D721Med (cell line): ENCODE results near the gene HORMAD2.

Experiments
- DNase-seq: peaks from one replicate; pipeline ENCODE4 v3.0.0; 2011; ENCODE audit warnings: low spot score; ENCODE audit not compliant: insufficient read length
- FAIRE-seq: peaks from 2 replicates; lab custom pipeline; 2011; peaks lifted over from hg19 to GRCh38; lab: Jason Lieb, UNC
- CTCF ChIP-seq: IDR thresholded peaks from 2 replicates; pipeline ENCODE4 v1.5.1; 2012; ENCODE audit warnings: mild to moderate bottlenecking, control low read depth; ENCODE audit not compliant: insufficient read depth; ENCODE audit errors: missing control alignments

Gene HORMAD2

GRCh38 chr22:30190574-30190973 is 110.3 kb downstream of the HORMAD2 start:
- TF ChIP-seq CTCF = no peak
- no peak for FAIRE-seq
- DNase-seq = no peak

GRCh38 chr22:30191040-30191701 is 110.9 kb downstream of the HORMAD2 start:
- no peak for TF ChIP-seq CTCF
- no peak for DNase-seq
- FAIRE-seq = no peak

GRCh38 chr22:30192427-30192826 is 112.2 kb downstream of the HORMAD2 start:
- DNase-seq (no peak), FAIRE-seq (no peak)
- no peak for TF ChIP-seq CTCF

GRCh38 chr22:30193031-30193775 is 112.9 kb downstream of the HORMAD2 start:
- no peak for TF ChIP-seq CTCF
- FAIRE-seq = no peak
- DNase-seq = no peak

GRCh38 chr22:30195245-30196140 is 115.2 kb downstream of the HORMAD2 start:
- FAIRE-seq (no peak), DNase-seq (no peak)

More at GRCh38 chr22:30195245-30196140, 115.2 kb downstream of the HORMAD2 start:
- no peak for TF ChIP-seq CTCF
